Upper lobe of right lung (tissue), 1 donor: ENCODE measurements around the gene SUSD2. TPM values are rescaled to one million over a fixed set of nuclear protein-coding genes. Genes with fewer than 3 reads are reported as not detected.

Source experiments
- ATAC-seq: fragments of 200-7000 bp; cut with Tn5 transposase; one replicate; pipeline ENCODE4 v1.9.1; 2020; ENCODE audit warnings: mild to moderate bottlenecking, moderate library complexity
- DNase-seq: peaks from one replicate; pipeline ENCODE4 v3.0.0-alpha.2; 2020
- H3K27ac ChIP-seq: fragments of 200-600 bp; one replicate; pipeline ENCODE4 v1.8.0; 2022
- H3K27me3 ChIP-seq: fragments of 200-600 bp; one replicate; pipeline ENCODE4 v1.8.0; 2022; ENCODE audit warnings: mild to moderate bottlenecking
- H3K36me3 ChIP-seq: fragments of 200-600 bp; one replicate; pipeline ENCODE4 v1.8.0; 2022
- H3K4me1 ChIP-seq: fragments of 200-600 bp; one replicate; pipeline ENCODE4 v1.8.0; 2022
- H3K4me3 ChIP-seq: fragments of 200-600 bp; one replicate; pipeline ENCODE4 v1.8.0; 2022; ENCODE audit warnings: mild to moderate bottlenecking
- H3K9me3 ChIP-seq: fragments of 200-600 bp; one replicate; pipeline ENCODE4 v1.8.0; 2022
- CTCF ChIP-seq: fragments of 200-600 bp; IDR thresholded peaks from one replicate; pipeline ENCODE4 v1.8.0; 2022; ENCODE audit warnings: antibody characterized with exemption
- intact Hi-C: fragments of 100-400 bp; cut with DNase I; formaldehyde crosslinking; loops from one replicate; pipeline ENCODE4 v1.11.0; 2022
- total RNA-seq: library from RNA; stranded (reverse); fragmentation: NEBNext Ultra II Directional; extraction: Animal tissue kit (Norgen Biotek cat#: 25700); gene quantifications from one replicate; pipeline ENCODE4 v1.2.1, GENCODE V29; 2021
- donor health status: DM: no; HTN: yes; CAD: no; lungs with severe emphysema.

The SUSD2 gene
- total RNA-seq, 1 donor from 2014 or later, result 277 TPM

GRCh38 chr22:24170632-24171031, 10.7 kb upstream of the SUSD2 start:
- Histone ChIP-seq H3K27me3 (no peaks in the 10 kb centered on the region), H3K4me1 (no peaks in the 10 kb centered on the region), H3K9me3 (no peaks in the 10 kb centered on the region), H3K4me3 (no peak overlapping the region), H3K27ac (no peak overlapping the region), H3K36me3 (peaks cover 95% of the 10 kb centered on the region)
- ATAC-seq (no peak), DNase-seq (no peak)
- intact Hi-C loops, result loop anchor here (10.0 kb wide), 1 partner anchor 66 kb away; no protein-coding TSS in a partner anchor
- TF ChIP-seq CTCF, result no peak

GRCh38 chr22:24171822-24172221, 9.5 kb upstream of the SUSD2 start:
- TF ChIP-seq CTCF, result no peak
- Histone ChIP-seq H3K36me3 (peaks cover 95% of the 10 kb centered on the region), H3K4me1 (no peaks in the 10 kb centered on the region), H3K9me3 (no peaks in the 10 kb centered on the region), H3K4me3 (no peak overlapping the region), H3K27ac (no peak overlapping the region), H3K27me3 (no peaks in the 10 kb centered on the region)
- ATAC-seq (no peak), DNase-seq (no peak)
- intact Hi-C loops, result loop anchor here (10.0 kb wide), 1 partner anchor 67 kb away; no protein-coding TSS in a partner anchor

- Histone ChIP-seq H3K27me3 (no peaks in the 10 kb centered on the region), H3K36me3 (peaks cover 68% of the 10 kb centered on the region), H3K4me1 (no peaks in the 10 kb centered on the region), H3K9me3 (no peaks in the 10 kb centered on the region), H3K27ac (no peak overlapping the region), H3K4me3 (no peak overlapping the region)
- intact Hi-C loops, result loop anchor here (10.0 kb wide), 1 partner anchor 70 kb away; no protein-coding TSS in a partner anchor
- TF ChIP-seq CTCF, result peak; percentile 86
- ATAC-seq (peak; percentile 84), DNase-seq (peak; percentile 90)
Observed at GRCh38 chr22:24175160-24175808, 6.0 kb upstream of the SUSD2 start.

- Histone ChIP-seq H3K4me1 (peaks cover 4% of the 10 kb centered on the region), H3K27ac (no peak overlapping the region), H3K4me3 (no peak overlapping the region), H3K27me3 (no peaks in the 10 kb centered on the region), H3K36me3 (peaks cover 61% of the 10 kb centered on the region), H3K9me3 (no peaks in the 10 kb centered on the region)
- ATAC-seq (no peak), DNase-seq (no peak)
- intact Hi-C loops, result loop anchor here (10.0 kb wide), 1 partner anchor 71 kb away; no protein-coding TSS in a partner anchor
- no peak for TF ChIP-seq CTCF
Observed at GRCh38 chr22:24176040-24176439, 5.2 kb upstream of the SUSD2 start.

- Histone ChIP-seq H3K4me1 (peaks cover 4% of the 10 kb centered on the region), H3K4me3 (no peak overlapping the region), H3K9me3 (no peaks in the 10 kb centered on the region), H3K27ac (no peak overlapping the region), H3K36me3 (peaks cover 55% of the 10 kb centered on the region), H3K27me3 (no peaks in the 10 kb centered on the region)
- TF ChIP-seq CTCF, result no peak
- DNase-seq (no peak), ATAC-seq (no peak)
- intact Hi-C loops, result loop anchor here (10.0 kb wide), 1 partner anchor 72 kb away; no protein-coding TSS in a partner anchor
Observed at GRCh38 chr22:24176630-24177029, 4.7 kb upstream of the SUSD2 start.
